Astrocyte (in vitro differentiated cells and primary cell): Measurements from ENCODE around the gene PHF13.

Source experiments
- EZH2 ChIP-seq: IDR thresholded peaks from 2 replicates; pipeline ENCODE4 v1.6.1; 2012; ENCODE audit warnings: mild to moderate bottlenecking, low read length, inconsistent platforms; ENCODE audit not compliant: insufficient read depth
- TF ChIP-seq, protein P1 (sequence below): IDR thresholded peaks from 2 replicates; pipeline ENCODE4 v1.5.1; 2011; ENCODE audit warnings: low read depth, mild to moderate bottlenecking, inconsistent platforms, low read length, moderate library complexity; ENCODE audit not compliant: insufficient read depth

DNA sequence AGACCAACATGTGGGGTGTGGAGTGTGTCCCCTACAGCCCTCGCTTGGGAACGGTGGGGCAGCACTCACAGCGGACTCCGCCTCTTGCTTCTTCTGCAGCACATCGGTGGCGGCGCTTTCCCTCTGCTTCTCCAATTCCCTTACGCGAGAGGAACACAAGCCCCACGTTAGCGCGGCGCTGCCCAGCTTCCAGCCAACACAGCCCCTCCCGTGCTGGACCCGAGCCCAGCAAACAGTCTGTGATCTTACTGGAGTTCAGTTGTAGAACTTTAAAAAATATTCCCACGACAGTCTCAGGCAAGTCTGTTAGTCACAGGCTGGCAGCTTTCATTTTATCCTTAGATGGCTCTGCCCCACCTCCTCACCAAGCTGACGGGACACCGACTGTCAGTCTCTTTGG, 24.7 kb downstream of the PHF13 start:
- TF ChIP-seq, protein P1, sequence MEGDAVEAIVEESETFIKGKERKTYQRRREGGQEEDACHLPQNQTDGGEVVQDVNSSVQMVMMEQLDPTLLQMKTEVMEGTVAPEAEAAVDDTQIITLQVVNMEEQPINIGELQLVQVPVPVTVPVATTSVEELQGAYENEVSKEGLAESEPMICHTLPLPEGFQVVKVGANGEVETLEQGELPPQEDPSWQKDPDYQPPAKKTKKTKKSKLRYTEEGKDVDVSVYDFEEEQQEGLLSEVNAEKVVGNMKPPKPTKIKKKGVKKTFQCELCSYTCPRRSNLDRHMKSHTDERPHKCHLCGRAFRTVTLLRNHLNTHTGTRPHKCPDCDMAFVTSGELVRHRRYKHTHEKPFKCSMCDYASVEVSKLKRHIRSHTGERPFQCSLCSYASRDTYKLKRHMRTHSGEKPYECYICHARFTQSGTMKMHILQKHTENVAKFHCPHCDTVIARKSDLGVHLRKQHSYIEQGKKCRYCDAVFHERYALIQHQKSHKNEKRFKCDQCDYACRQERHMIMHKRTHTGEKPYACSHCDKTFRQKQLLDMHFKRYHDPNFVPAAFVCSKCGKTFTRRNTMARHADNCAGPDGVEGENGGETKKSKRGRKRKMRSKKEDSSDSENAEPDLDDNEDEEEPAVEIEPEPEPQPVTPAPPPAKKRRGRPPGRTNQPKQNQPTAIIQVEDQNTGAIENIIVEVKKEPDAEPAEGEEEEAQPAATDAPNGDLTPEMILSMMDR = no peak
- no peak for TF ChIP-seq EZH2
